CD4-positive, alpha-beta T cell (primary cell): ENCODE data around the gene ABTB1. TPM values are rescaled to one million over a fixed set of nuclear protein-coding genes. Genes with fewer than 3 reads are reported as not detected.

Source experiments
- ATAC-seq: fragments of 200-7000 bp; cut with Tn5 transposase; one replicate; pipeline ENCODE4 v1.10.0; 2022; ENCODE audit warnings: mild to moderate bottlenecking; ENCODE audit not compliant: poor library complexity
- CTCF ChIA-PET: fragments of 350-600 bp; sonication (Branson Sonifier 250); formaldehyde crosslinking; loops from one replicate; lab custom pipeline; 2021; ENCODE audit warnings: antibody characterized with exemption, inconsistent platforms; lab: Charles Lee
- POLR2A ChIA-PET: fragments of 350-600 bp; sonication (Branson Sonifier 250); formaldehyde crosslinking; loops from one replicate; lab custom pipeline; 2021; ENCODE audit warnings: antibody characterized with exemption, inconsistent platforms; lab: Charles Lee
- DNase-seq, 14 experiments: peaks; one replicate each; pipeline ENCODE4 v3.0.0-alpha.2; 2013 to 2020; ENCODE audit warnings: mixed read lengths in 2 of 14
- H3K27ac ChIP-seq, 2 donors: one replicate each; pipeline versions ENCODE4 v1.5.1 to v1.7.0; 2013; ENCODE audit warnings: low read length in 2 of 2, low read depth in 1 of 2, mild to moderate bottlenecking in 1 of 2
- H3K27me3 ChIP-seq, 2 experiments: 1 replicate in 1 of 2; 2 replicates in 1 of 2; pipeline versions ENCODE4 v1.6.1 to v1.7.0; 2013; ENCODE audit warnings: low read length in 2 of 2, control low read depth in 1 of 2, mild to moderate bottlenecking in 1 of 2, moderate library complexity in 1 of 2; ENCODE audit not compliant: insufficient read depth in 2 of 2, control insufficient read depth in 1 of 2
- H3K36me3 ChIP-seq: one replicate; pipeline ENCODE4 v1.6.1; 2013; ENCODE audit warnings: low read length, control low read depth; ENCODE audit not compliant: insufficient read depth
- H3K4me1 ChIP-seq: one replicate; pipeline ENCODE4 v1.6.1; 2013; ENCODE audit warnings: low read length, control low read depth; ENCODE audit not compliant: insufficient read depth
- H3K4me3 ChIP-seq: one replicate; pipeline ENCODE4 v1.5.1; 2013; ENCODE audit warnings: mild to moderate bottlenecking, low read length, moderate library complexity
- H3K9me3 ChIP-seq, 2 experiments: 1 replicate in 1 of 2; 2 replicates in 1 of 2; pipeline versions ENCODE4 v1.6.1 to v1.7.0; 2013; ENCODE audit warnings: low read length in 2 of 2, mild to moderate bottlenecking in 2 of 2, control low read depth in 1 of 2, moderate library complexity in 1 of 2; ENCODE audit not compliant: control insufficient read depth in 1 of 2, insufficient read depth in 1 of 2
- H3K27ac Mint-ChIP-seq: one replicate; pipeline ENCODE4 v1.8.0; 2020; ENCODE audit warnings: mixed read lengths
- H3K27me3 Mint-ChIP-seq: one replicate; pipeline ENCODE4 v1.8.0; 2021; ENCODE audit warnings: mixed read lengths
- H3K36me3 Mint-ChIP-seq: one replicate; pipeline ENCODE4 v1.8.0; 2021; ENCODE audit warnings: low read depth, mixed read lengths
- H3K4me1 Mint-ChIP-seq: one replicate; pipeline ENCODE4 v1.8.0; 2021; ENCODE audit warnings: low read depth, mixed read lengths
- H3K4me3 Mint-ChIP-seq: one replicate; pipeline ENCODE4 v1.8.0; 2020; ENCODE audit warnings: mild to moderate bottlenecking, mixed read lengths
- H3K9me3 Mint-ChIP-seq: one replicate; pipeline ENCODE4 v1.8.0; 2020; ENCODE audit warnings: mixed read lengths
- intact Hi-C, 2 experiments: fragments of 100-400 bp; cut with DNase I in 1 of 2; cut with micrococcal nuclease in 1 of 2; formaldehyde crosslinking; loops; one replicate each; pipeline versions ENCODE4 v1.15.1 to v1.9.0; 2023 to 2025; cut with DNase I, micrococcal nuclease
- total RNA-seq, 174 experiments: library from RNA in 2 of 174; stranded (reverse) in 2 of 174; gene quantifications; one replicate each; pipeline ENCODE4 v1.2.3 and lab custom pipeline; 2021 to 2026
- TF ChIP-seq, protein P1 (sequence below): fragments of 200-600 bp; IDR thresholded peaks from one replicate; pipeline ENCODE4 v1.8.0; 2022; ENCODE audit warnings: antibody characterized with exemption, mild to moderate bottlenecking

ABTB1 gene
- total RNA-seq, 2 experiments from 2014 or later: 116 to 118 TPM

DNA sequence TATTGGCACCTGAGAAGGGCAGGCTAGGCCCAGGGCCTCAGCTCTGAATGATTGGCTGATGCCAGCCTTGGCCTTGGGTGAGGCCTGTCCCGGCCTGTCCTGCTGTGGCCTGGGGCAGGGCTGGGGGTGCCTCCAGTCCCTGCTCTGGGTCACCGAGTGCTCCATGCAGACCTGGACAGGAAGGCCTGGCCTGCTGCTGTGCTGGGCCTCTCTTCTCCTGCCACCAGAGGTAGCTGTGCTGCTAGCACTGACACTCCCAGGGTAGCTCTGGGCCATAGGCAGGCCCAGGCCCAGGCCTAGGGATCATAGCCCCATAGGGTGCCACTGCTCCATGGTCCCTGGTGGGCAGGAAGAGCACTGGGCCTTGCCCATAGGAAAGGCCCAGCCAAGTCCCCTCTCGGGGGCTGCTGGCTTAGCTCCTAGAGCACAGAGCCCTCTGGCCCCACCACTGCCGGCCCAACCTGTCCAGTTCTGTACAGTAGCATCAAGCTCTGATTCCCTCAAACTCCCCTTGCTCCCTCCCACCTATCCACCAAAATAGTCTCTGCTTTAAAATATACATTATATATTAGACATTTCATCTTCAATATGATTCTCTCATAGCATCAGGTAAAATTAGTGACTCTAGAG lies 18.2 kb downstream of the ABTB1 start:
- DNase-seq (no peak), ATAC-seq (no peak)
- ChIA-PET CTCF (no interaction called here), POLR2A (no interaction called here)
- Histone ChIP-seq H3K4me3 (no peak overlapping the region), H3K4me1 (no peaks in the 10 kb centered on the region), H3K27ac (no peak overlapping the region), H3K27me3 (no peaks in the 10 kb centered on the region), H3K9me3 (no peaks in the 10 kb centered on the region), H3K36me3 (no peaks in the 10 kb centered on the region)
- H3K9me3 Mint-ChIP-seq: no peaks in the 10 kb centered on the region
- TF ChIP-seq, protein P1, sequence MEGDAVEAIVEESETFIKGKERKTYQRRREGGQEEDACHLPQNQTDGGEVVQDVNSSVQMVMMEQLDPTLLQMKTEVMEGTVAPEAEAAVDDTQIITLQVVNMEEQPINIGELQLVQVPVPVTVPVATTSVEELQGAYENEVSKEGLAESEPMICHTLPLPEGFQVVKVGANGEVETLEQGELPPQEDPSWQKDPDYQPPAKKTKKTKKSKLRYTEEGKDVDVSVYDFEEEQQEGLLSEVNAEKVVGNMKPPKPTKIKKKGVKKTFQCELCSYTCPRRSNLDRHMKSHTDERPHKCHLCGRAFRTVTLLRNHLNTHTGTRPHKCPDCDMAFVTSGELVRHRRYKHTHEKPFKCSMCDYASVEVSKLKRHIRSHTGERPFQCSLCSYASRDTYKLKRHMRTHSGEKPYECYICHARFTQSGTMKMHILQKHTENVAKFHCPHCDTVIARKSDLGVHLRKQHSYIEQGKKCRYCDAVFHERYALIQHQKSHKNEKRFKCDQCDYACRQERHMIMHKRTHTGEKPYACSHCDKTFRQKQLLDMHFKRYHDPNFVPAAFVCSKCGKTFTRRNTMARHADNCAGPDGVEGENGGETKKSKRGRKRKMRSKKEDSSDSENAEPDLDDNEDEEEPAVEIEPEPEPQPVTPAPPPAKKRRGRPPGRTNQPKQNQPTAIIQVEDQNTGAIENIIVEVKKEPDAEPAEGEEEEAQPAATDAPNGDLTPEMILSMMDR: no peak
- H3K36me3 Mint-ChIP-seq: no peaks in the 10 kb centered on the region
- intact Hi-C loops: no loop called here
- H3K4me3 Mint-ChIP-seq: no peak overlapping the region
- H3K27me3 Mint-ChIP-seq: no peaks in the 10 kb centered on the region
- no peak overlapping the region for H3K27ac Mint-ChIP-seq
- H3K4me1 Mint-ChIP-seq: no peaks in the 10 kb centered on the region

DNA sequence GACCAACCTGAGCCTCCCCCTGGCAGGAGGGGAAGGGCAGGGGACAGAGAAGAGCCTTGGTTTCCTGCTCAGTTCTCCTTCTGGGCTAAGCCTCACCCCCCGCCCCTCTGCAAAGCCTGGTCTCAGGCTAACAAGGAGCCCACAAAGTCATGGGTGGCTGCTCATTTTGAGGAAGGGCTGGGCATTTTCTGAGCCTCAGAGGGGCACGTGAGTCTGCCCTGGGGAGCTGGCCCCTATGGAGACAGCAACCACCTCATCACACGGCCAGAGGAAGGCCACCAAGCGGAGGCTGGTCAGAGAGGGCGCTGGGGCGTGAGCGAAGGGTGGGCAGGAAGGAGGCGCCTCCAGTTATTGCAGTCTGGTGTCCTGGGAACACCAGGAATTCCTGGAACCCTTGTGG lies 18.7 kb downstream of the ABTB1 start:
- TF ChIP-seq, protein P1: no peak
- Histone ChIP-seq H3K9me3 (no peaks in the 10 kb centered on the region), H3K27ac (no peak overlapping the region), H3K4me1 (no peaks in the 10 kb centered on the region), H3K27me3 (no peaks in the 10 kb centered on the region), H3K36me3 (no peaks in the 10 kb centered on the region), H3K4me3 (no peak overlapping the region)
- ChIA-PET POLR2A (no interaction called here), CTCF (no interaction called here)
- H3K27me3 Mint-ChIP-seq: no peaks in the 10 kb centered on the region
- H3K4me3 Mint-ChIP-seq: no peak overlapping the region
- DNase-seq (no peak), ATAC-seq (no peak)
- H3K9me3 Mint-ChIP-seq: no peaks in the 10 kb centered on the region
- intact Hi-C loops: no loop called here
- no peaks in the 10 kb centered on the region for H3K4me1 Mint-ChIP-seq
- no peak overlapping the region for H3K27ac Mint-ChIP-seq
- no peaks in the 10 kb centered on the region for H3K36me3 Mint-ChIP-seq

DNA sequence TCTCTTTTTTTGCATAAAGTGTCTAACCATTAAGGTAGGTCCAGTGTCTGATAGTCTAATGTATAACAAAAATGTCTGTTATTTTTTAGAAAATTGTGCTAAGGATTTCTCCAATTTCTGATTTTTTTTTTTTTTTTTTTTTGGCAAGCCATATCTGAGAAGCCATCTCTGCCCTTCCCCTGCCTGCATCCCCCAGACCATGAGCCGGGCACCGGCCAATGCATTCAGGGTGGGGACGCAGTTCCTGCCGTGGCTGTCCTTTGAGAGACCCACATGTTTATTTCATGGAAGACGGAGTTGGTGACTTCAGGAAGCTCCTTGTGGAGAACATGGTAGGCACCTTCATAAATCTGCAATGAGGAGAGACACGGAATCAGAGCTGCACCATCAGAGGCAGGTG lies 19.2 kb downstream of the ABTB1 start:
- POLR2A ChIA-PET: no interaction called here
- H3K27me3 ChIP-seq: no peaks in the 10 kb centered on the region
- intact Hi-C loops: no loop called here
- ATAC-seq (no peak), DNase-seq (no peak)
- Mint-ChIP-seq H3K27me3 (no peaks in the 10 kb centered on the region), H3K4me1 (no peaks in the 10 kb centered on the region), H3K36me3 (no peaks in the 10 kb centered on the region), H3K9me3 (no peaks in the 10 kb centered on the region), H3K27ac (no peak overlapping the region), H3K4me3 (no peak overlapping the region)
- CTCF ChIA-PET: no interaction called here
- H3K4me1 ChIP-seq: peaks cover 4% of the 10 kb centered on the region
- H3K4me3 ChIP-seq: no peak overlapping the region
- no peaks in the 10 kb centered on the region for H3K9me3 ChIP-seq
- H3K27ac ChIP-seq: no peak overlapping the region
- TF ChIP-seq, protein P1: no peak
- H3K36me3 ChIP-seq: no peaks in the 10 kb centered on the region
